IMR-90 (cell line): ENCODE measurements around the gene SGCA. TPM values are rescaled to one million over a fixed set of nuclear protein-coding genes. Genes with fewer than 3 reads are reported as not detected.

Source experiments
- ATAC-seq: fragments of 200-7000 bp; cut with Tn5 transposase; 2 replicates; pipeline ENCODE4 v1.9.1; 2020; ENCODE audit warnings: low read depth, mild to moderate bottlenecking, moderate library complexity
- BruUV-seq: library from RNA; stranded (reverse); fragments of 400-500 nt; replicated peaks from 2 replicates; lab custom pipeline; 2021; lab: Mats Ljungman, UMichigan
- CTCF ChIA-PET: fragments of 300-600 bp; formaldehyde crosslinking; extraction: SDS; loops from one replicate; lab custom pipeline; 2021; ENCODE audit warnings: antibody characterized with exemption; lab: Yijun Ruan, JAX
- POLR2A ChIA-PET: fragments of 300-600 bp; sonication (Branson Sonifier 250); formaldehyde crosslinking; loops from one replicate; lab custom pipeline; 2022; ENCODE audit warnings: antibody characterized with exemption; ENCODE audit not compliant: unreplicated experiment; lab: Charles Lee
- DNase-seq: peaks from one replicate; pipeline ENCODE4 v3.0.0; 2013
- H2AFZ ChIP-seq: replicated peaks from 2 replicates; pipeline ENCODE3; 2013; ENCODE audit warnings: low read length, mild to moderate bottlenecking; ENCODE audit not compliant: poor library complexity
- H2AK5ac ChIP-seq: 2 replicates; pipeline ENCODE4 v1.6.1; 2013; ENCODE audit warnings: low read depth, low read length, inconsistent platforms
- H2AK9ac ChIP-seq: replicated peaks from 2 replicates; pipeline ENCODE3; 2013; ENCODE audit warnings: mild to moderate bottlenecking, low read depth, low read length, moderate library complexity; ENCODE audit not compliant: poor library complexity
- H2BK120ac ChIP-seq: 2 replicates; pipeline ENCODE4 v1.6.1; 2013; ENCODE audit warnings: low read depth, low read length, inconsistent platforms
- H2BK15ac ChIP-seq: 3 replicates; pipeline ENCODE4 v1.6.1; 2013; ENCODE audit warnings: low read depth, low read length, inconsistent platforms
- H2BK20ac ChIP-seq: 2 replicates; pipeline ENCODE4 v1.6.1; 2013; ENCODE audit warnings: low read depth, mild to moderate bottlenecking, inconsistent platforms, low read length, moderate library complexity
- H2BK5ac ChIP-seq: 2 replicates; pipeline ENCODE4 v1.6.1; 2013; ENCODE audit warnings: mild to moderate bottlenecking, low read depth, low read length, inconsistent platforms; ENCODE audit not compliant: poor library complexity, severe bottlenecking
- H3K14ac ChIP-seq: replicated peaks from 2 replicates; pipeline ENCODE4 v1.6.1; 2013; ENCODE audit warnings: low read depth, low read length, inconsistent platforms
- H3K18ac ChIP-seq: 2 replicates; pipeline ENCODE4 v1.6.1; 2013; ENCODE audit warnings: low read depth, low read length, control low read depth
- H3K23ac ChIP-seq: 2 replicates; pipeline ENCODE4 v1.6.1; 2013; ENCODE audit warnings: low read depth, low read length, inconsistent platforms
- H3K27ac ChIP-seq: 2 replicates; pipeline ENCODE4 v1.5.1; 2013; ENCODE audit warnings: mild to moderate bottlenecking, control low read depth, low read length; ENCODE audit not compliant: insufficient read depth
- H3K27me3 ChIP-seq: 2 replicates; pipeline ENCODE4 v1.6.1; 2013; ENCODE audit warnings: low read length; ENCODE audit not compliant: control insufficient read depth, insufficient read depth
- H3K36me3 ChIP-seq: 2 replicates; pipeline ENCODE4 v1.6.1; 2013; ENCODE audit warnings: low read length, mixed read lengths; ENCODE audit not compliant: control insufficient read depth, insufficient read depth
- H3K4ac ChIP-seq: 2 replicates; pipeline ENCODE4 v1.6.1; 2013; ENCODE audit warnings: low read depth, low read length, inconsistent platforms
- H3K4me1 ChIP-seq: 2 replicates; pipeline ENCODE4 v1.6.1; 2013; ENCODE audit warnings: low read length, mixed read lengths; ENCODE audit not compliant: control insufficient read depth, insufficient read depth
- H3K4me2 ChIP-seq: 2 replicates; pipeline ENCODE4 v1.6.1; 2013; ENCODE audit warnings: low read depth, mild to moderate bottlenecking, control low read depth, low read length, moderate library complexity
- H3K4me3 ChIP-seq: 2 replicates; pipeline ENCODE4 v1.5.1; 2013; ENCODE audit warnings: low read depth, mild to moderate bottlenecking, control low read depth, low read length, moderate library complexity; ENCODE audit not compliant: insufficient read depth
- H3K56ac ChIP-seq: 2 replicates; pipeline ENCODE4 v1.6.1; 2013; ENCODE audit warnings: low read length, inconsistent platforms; ENCODE audit not compliant: insufficient read depth; ENCODE audit errors: extremely low read depth
- H3K79me1 ChIP-seq, 2 experiments: 2 replicates each; pipeline ENCODE4 v1.6.1; 2013; ENCODE audit warnings: low read length in 2 of 2, inconsistent platforms in 1 of 2, low read depth in 1 of 2
- H3K9ac ChIP-seq: 2 replicates; pipeline ENCODE4 v1.6.1; 2013; ENCODE audit warnings: low read depth, low read length, control low read depth
- H3K9me1 ChIP-seq: 2 replicates; pipeline ENCODE4 v1.6.1; 2013; ENCODE audit warnings: low read length, inconsistent platforms; ENCODE audit not compliant: insufficient read depth
- H3K9me3 ChIP-seq: 2 replicates; pipeline ENCODE4 v1.6.1; 2013; ENCODE audit warnings: low read length; ENCODE audit not compliant: control insufficient read depth, insufficient read depth
- H4K20me1 ChIP-seq: 2 replicates; pipeline ENCODE4 v1.6.1; 2013; ENCODE audit warnings: low read length, inconsistent platforms; ENCODE audit not compliant: insufficient read depth
- H4K5ac ChIP-seq: 2 replicates; pipeline ENCODE4 v1.6.1; 2013; ENCODE audit warnings: mild to moderate bottlenecking, low read depth, low read length, control low read depth
- H4K8ac ChIP-seq, 2 experiments: 2 replicates each; pipeline ENCODE4 v1.6.1; 2013; ENCODE audit warnings: low read depth in 2 of 2, low read length in 2 of 2, control low read depth in 1 of 2, inconsistent platforms in 1 of 2
- H4K91ac ChIP-seq: 2 replicates; pipeline ENCODE4 v1.6.1; 2013; ENCODE audit warnings: low read depth, low read length, inconsistent platforms; ENCODE audit not compliant: insufficient read depth
- CHD1 ChIP-seq: IDR thresholded peaks from 2 replicates; pipeline ENCODE4 v1.6.1; 2012; ENCODE audit warnings: low read depth, low read length, improper control_type of control experiment
- RAD21 ChIP-seq: IDR thresholded peaks from 2 replicates; pipeline ENCODE4 v1.6.1; 2012; ENCODE audit warnings: low read length, improper control_type of control experiment
- WGBS, 2 experiments: methylation state at CpG; one replicate each; pipeline versions ENCODE4 v1.1.5 to v1.1.7; 2013; ENCODE audit warnings: missing lambda C conversion rate in 2 of 2; ENCODE audit not compliant: insufficient read length in 1 of 2; ENCODE audit errors: extremely low coverage in 2 of 2; 5-methylcytosine and 5-hydroxymethylcytosine counted together
- dilution Hi-C: fragments of 300-500 bp; cut with HindIII; formaldehyde crosslinking; loops from one replicate; pipeline ENCODE4 v1.14.3; 2018; ENCODE audit warnings: low sequenced_read_pairs; ENCODE audit not compliant: unreplicated experiment
- in situ Hi-C: fragments of 300-500 bp; cut with MboI; formaldehyde crosslinking; loops from 3 replicates; pipeline ENCODE4 v1.14.3; 2019; ENCODE audit warnings: low sequenced_read_pairs, inconsistent platforms, mixed read lengths
- intact Hi-C: fragments of 100-400 bp; cut with micrococcal nuclease; formaldehyde crosslinking; loops from 2 replicates; pipeline ENCODE4 v1.10.0; 2022
- polyA plus RNA-seq, 3 experiments: library from polyadenylated mRNA; depleted of rRNA; stranded (reverse); fragments of >200 nt; gene quantifications; 2 replicates each; pipeline ENCODE4 v1.2.3, GENCODE V29; 2012; ENCODE audit warnings: low replicate concordance in 1 of 3
- total RNA-seq: library from RNA; depleted of rRNA; stranded (reverse); fragments of >200 nt; gene quantifications from 2 replicates; pipeline ENCODE4 v1.2.3, GENCODE V29; 2012
- TF ChIP-seq, protein P1 (sequence below): fragments of 150-350 bp; IDR thresholded peaks from 2 replicates; pipeline ENCODE4 v1.6.1; 2017; ENCODE audit warnings: mild to moderate bottlenecking, antibody characterized with exemption, low read length, low read depth

The SGCA gene
- total and polyA plus RNA-seq, 2 of the 4 experiments (the other 2 are of a cell fraction), result 0.19 TPM; not detected in 1

DNA sequence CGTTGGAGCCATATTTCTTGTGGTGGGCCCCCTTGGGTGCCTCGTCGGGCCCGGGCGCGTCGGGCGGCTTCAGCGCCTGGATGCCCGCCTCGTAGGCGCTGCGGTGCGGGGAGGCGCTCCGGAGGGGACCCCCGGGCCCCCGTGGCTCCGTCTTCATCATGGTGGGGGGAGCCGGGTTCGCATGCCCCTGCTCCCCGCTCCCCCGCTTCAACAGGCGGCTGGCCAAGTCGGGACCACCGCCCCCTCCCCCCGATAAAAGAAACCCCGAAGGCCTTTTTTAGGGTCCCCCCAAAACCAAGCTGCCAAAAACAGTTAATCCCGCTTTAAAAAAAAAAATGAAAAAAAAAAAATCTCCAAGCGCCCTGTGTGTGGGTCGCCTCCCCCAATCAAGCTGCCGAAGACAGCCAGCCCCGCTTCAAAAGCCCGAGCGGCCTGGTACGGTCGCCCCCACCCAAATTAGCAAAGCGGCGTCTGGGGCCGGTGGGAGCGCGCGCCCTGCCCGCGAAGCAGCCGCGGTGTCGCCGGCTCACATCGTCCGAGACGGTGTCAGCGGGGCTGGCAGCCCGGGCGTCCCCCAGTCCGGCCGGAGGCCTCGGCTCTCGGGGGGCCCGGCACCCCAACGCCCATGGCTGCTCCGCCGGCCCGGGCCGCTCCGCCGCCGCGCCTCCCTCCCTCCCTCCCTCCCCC lies 15.3 kb upstream of the SGCA start, which contains the start of gene PPP1R9B:
TSS of gene PPP1R9B (minus strand) at position 324 of the 687 bp plus-strand sequence. CDS start at position 160, 164 bp downstream.
- Histone ChIP-seq H2BK120ac (peak within 1 kb of the TSS; percentile 89), H4K8ac (peak within 1 kb of the TSS; percentile 88 to 98), H3K27me3 (no peaks in the 10 kb centered on the region), H3K4ac (peak within 1 kb of the TSS; percentile 100), H3K4me2 (peak within 1 kb of the TSS; percentile 97), H2BK20ac (peak within 1 kb of the TSS; percentile 64; the same call in 1 of the 2 replicates), H4K5ac (peak within 1 kb of the TSS; percentile 90), H4K91ac (peak within 1 kb of the TSS; percentile 97), H2AFZ (peak within 1 kb of the TSS; percentile 84), H3K36me3 (peaks cover 1% of the 10 kb centered on the region; the same call in 1 of the 2 replicates), H3K9ac (peak within 1 kb of the TSS; percentile 92), H3K9me3 (no peaks in the 10 kb centered on the region), H2AK9ac (peak within 1 kb of the TSS; percentile 97), H3K56ac (peak within 1 kb of the TSS; percentile 79), H3K18ac (peak within 1 kb of the TSS; percentile 81), H3K27ac (peak within 1 kb of the TSS; percentile 97), H3K23ac (peak within 1 kb of the TSS; percentile 97), H3K9me1 (peaks cover 4% of the 10 kb centered on the region; the same call in 1 of the 2 replicates), H3K14ac (peak within 1 kb of the TSS; percentile 93), H3K4me1 (peaks cover 30% of the 10 kb centered on the region), H2BK15ac (peak within 1 kb of the TSS; percentile 90; the same call in 2 of the 3 replicates), H2AK5ac (peak within 1 kb of the TSS; percentile 99), H3K79me1 (peaks cover 1 to 57% of the 10 kb centered on the region in 2 experiments; a peak in 3 of 4 replicates), H3K4me3 (peak within 1 kb of the TSS; percentile 86), H2BK5ac (peak within 1 kb of the TSS; percentile 94), H4K20me1 (peaks cover 37% of the 10 kb centered on the region)
- in situ Hi-C loops (no loop called here), intact Hi-C loops (loop anchor here (1.0 kb wide), 1 partner anchor 35 kb away; no protein-coding TSS in a partner anchor), dilution Hi-C loops (no loop called here)
- WGBS, 2 experiments, result 0% methylated on average over 19 of the region's 69 CpGs; no CpG with 5 or more reads in 1 of the 2 experiments
- CTCF ChIA-PET, result interaction anchor here (0.5 to 0.8 kb wide), 2 partner anchors 10 to 11 kb away, joined by 3 read pairs; no protein-coding TSS in a partner anchor
- TF ChIP-seq, protein P1, sequence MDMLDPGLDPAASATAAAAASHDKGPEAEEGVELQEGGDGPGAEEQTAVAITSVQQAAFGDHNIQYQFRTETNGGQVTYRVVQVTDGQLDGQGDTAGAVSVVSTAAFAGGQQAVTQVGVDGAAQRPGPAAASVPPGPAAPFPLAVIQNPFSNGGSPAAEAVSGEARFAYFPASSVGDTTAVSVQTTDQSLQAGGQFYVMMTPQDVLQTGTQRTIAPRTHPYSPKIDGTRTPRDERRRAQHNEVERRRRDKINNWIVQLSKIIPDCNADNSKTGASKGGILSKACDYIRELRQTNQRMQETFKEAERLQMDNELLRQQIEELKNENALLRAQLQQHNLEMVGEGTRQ, result no peak
- TF ChIP-seq RAD21 (no peak), CHD1 (peak; percentile 65; the same call in 1 of the 2 replicates)
- DNase-seq (no peak), ATAC-seq (peak; percentile 0; the same call in 1 of the 2 replicates)
- POLR2A ChIA-PET, result interaction anchor here (0.5 to 0.8 kb wide), 2 partner anchors 24 to 116 kb away, joined by 3 to 4 read pairs; no protein-coding TSS in a partner anchor
- BruUV-seq, result TSS peak; percentile 90
